Activated T-cell treated with anti-CD3 and anti-CD28 coated beads, Interleukin-2, amount 50 U/mL, for 1 hour (primary cell): ENCODE results near the gene ZNF674.
"Not testable (repeated sequence)": the region's sequence is repeated elsewhere in the genome, so short reads cannot be mapped to it uniquely, and the experiment has no call there.

Source experiments
- DNase-seq: peaks from one replicate; pipeline ENCODE4 v3.0.0-alpha.2; 2020

ZNF674 gene

DNA sequence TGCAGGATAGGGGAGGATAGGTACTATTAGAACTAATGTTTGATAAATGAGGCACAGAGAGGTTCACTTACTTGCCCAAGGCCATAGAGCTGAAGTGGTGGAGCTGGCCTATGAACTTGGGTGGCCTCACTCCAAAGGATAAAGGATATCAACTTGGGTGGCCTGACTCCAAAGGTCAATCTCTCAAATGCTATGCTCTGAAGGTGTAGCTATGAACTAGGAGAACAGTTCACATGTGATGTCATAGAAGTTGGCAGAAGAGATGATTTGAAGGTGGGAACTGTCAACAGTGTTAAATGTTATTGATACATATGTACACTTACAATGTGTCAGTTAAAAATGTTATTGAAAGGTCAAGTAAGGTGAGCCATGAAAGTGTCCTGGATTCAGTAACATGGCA is 22.2 kb upstream of the ZNF674 start:
- DNase-seq, result no peak

GRCh38 chrX:46561824-46562657 is 16.8 kb upstream of the ZNF674 start:
- no peak for DNase-seq

DNA sequence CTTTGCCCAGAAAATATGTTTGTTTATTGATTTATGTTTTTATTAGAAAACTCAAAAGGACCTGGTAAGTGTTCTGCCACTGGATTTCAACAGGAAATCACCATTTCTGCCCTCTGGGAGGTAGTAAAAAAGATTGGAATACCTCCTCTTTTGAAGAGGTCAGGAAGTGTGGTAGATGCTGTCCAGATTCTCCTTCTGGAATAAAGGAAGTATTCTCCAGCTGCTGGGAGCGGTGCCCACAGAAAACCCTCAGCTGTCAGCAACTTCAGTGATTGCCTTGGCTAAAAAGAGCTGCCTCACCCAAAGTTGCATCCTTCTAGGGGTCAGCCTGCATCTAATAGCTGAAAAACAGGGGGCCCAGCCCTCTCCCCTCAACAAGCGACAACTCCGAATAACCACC is 13.8 kb upstream of the ZNF674 start:
- no peak for DNase-seq

DNA sequence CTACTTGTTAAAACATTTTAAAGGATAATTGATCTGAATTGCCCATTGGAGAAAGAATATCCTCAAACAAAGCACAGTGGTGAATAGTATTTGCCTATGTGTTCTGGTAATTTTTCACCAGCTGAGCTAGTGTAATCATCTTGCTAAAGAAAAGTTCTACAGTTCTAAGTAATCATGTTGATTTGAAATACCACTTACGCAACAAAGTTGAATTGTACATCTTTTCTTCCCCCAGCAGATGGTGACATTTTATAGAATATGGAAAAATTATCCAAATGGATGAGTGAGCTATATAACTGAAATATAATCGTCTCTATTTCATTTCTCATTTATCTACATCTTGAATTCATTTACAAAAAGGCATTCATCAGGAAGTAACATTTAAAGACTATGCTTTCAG is 9.7 kb upstream of the ZNF674 start:
- no peak for DNase-seq

GRCh38 chrX:46553935-46554334 is 8.7 kb upstream of the ZNF674 start:
- no peak for DNase-seq

GRCh38 chrX:46551494-46552128 is 6.4 kb upstream of the ZNF674 start:
- no peak for DNase-seq

- DNase-seq, result no peak
Measured at GRCh38 chrX:46549914-46550313, 4.7 kb upstream of the ZNF674 start.

DNA sequence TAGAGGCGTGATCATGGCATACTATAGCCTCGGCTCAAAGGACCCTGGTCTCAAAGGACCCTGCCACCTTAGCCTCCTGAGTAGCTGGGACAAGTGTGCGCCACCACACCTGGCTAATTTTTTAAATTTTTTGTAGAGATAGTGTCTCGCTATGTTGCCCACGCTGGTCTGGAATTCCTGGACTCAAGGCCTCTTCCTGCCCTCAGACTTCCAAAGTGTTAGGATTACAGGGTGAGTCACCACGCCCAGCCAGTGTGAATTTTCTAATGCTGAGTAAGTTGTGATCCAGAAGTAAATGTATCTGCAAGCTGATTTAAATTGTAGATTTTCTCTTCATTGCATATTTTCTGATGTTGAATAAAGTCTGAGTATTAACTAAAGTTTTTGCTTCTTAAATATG is 2.6 kb upstream of the ZNF674 start:
- DNase-seq, result no peak

GRCh38 chrX:46544527-46544926 is 694 bp downstream of the ZNF674 start:
- DNase-seq, result not testable (repeated sequence)

DNA sequence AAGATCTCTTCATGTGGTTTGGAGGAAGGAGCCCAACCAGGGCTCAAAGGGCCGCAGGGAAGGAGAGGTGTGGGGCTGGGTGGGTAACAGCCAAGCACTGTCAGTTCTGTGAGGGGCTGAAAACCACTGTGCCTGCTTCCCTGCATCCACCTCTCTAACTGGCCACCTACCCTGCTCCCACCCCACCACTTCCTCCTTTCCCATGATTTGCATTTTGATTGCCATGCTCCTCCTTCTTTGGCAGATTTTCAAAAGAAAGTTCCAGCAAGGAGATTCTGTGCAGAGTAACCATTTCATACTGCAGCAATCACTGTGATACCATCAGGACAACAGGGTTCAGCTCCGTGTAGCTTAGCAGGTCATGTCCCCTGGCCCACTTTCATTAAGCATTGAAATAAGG is 1.8 kb downstream of the ZNF674 start:
- DNase-seq, result no peak

- DNase-seq, result no peak
Measured at GRCh38 chrX:46531442-46531841, 13.8 kb downstream of the ZNF674 start.

GRCh38 chrX:46530404-46530908 is 14.8 kb downstream of the ZNF674 start:
- DNase-seq, result not testable (repeated sequence)

- not testable (repeated sequence) for DNase-seq
Measured at GRCh38 chrX:46529740-46530403, 15.3 kb downstream of the ZNF674 start.

DNA sequence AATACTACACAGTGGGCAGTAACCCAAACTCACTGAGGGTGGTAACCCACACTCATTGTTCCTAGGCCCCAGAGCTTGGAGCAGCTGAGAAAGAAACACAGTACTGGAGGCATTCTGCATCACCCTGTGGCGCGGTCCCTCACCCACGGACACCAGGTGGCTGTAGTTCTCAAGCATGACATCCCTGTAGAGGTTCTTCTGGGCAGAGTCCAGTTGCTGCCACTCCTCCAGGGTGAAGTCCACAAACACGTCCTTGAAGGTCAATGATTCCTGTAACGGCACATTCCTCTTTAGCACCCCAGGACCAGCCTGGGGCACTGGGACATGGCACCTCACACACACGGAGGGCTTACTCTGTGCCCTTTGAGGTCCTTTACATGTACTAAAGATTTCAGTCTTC is 16.6 kb downstream of the ZNF674 start:
- DNase-seq, result not testable (repeated sequence)

DNA sequence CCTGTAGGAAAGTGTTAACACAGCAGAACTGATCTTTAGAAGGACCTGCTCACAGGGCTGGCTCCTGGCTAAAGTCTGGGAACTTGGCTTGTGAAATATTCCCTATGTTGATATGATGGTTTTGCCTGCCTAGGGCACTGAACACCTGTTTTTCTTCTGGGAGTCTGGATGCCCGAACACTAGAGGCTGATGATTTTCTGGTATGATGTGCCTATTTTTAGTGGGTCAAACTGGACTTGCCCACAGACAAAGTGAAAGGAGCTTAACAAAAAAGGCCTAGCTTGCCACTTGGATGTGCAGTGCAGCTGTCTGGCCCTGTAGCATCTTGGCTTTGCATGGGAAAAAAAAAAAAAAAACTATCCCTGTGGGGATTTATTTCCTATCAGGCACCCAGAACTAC is 39.1 kb downstream of the ZNF674 start:
- no peak for DNase-seq

DNA sequence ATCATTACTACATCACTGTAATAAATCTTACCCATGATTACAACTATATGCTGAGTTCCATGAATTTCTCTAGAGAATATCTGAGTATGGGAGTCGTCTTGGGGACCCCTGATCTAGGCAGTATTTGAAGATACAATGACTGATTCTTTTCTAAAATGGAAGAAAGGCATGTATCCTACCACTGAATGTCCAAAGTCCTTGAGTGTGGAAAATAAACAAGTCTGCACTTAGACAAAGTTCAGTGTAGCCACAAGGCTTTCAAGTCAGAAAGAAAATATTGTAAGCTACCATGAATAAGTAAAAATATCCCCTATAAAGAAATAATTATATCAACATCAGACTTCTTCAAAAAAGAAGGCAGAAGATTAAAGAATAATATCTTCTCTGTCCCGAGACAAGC is 42.4 kb downstream of the ZNF674 start:
- DNase-seq, result no peak

DNA sequence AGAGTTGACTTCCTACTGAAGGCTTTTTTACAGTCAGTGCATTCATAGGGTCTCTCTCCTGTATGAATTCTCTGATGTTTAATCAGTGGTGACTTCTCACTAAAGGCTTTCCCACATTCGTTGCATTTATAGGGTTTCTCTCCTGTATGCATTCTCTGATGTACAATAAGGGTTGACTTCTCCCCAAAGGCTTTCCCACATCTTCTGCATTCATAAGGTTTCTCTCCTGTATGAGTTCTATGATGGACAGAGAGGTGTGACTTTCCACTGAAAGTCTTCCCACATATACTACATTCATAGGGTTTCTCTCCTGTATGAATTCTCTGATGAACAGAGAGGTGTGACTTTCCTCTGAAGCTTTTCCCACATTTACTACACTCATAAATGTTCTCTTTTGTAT is 45.2 kb downstream of the ZNF674 start:
- no peak for DNase-seq

DNA sequence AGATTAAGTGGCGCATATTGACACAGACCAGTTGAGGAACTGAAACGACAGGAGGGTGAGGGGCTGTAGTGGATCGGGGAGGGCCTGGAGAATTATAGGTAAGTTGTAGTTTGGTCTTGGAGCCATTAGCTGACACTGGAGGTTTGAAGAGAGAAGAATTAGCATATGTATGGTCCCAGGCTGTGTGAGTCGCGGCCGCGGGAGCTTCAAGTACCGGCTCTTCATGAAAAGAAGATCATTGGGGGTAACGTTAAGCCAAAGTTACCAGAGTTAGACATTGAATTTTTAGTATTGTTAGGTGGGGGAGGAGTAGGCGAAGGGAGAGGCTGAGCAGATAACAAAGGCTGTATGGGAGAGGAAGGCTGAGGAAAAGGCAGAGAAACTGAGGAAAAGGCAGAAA is 56.5 kb downstream of the ZNF674 start:
- no peak for DNase-seq

DNA sequence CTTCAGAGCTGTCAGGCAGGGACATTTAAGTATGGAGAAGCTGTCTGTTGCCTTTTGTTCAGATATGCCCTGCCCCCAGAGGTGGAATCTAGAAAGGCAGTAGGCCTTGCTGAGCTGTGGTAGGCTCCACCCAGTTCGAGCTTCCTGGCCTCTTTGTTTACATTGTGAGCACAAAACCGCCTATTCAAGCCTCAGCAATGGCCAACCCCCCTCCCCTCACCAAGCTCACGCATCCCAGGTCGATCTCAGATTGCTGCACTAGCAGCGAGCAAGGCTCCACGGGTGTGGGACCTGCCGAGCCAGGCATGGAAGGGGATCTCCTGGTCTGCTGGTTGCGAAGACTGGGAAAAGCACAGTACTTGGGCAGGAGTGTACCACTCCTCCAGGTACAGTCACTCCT is 59.3 kb downstream of the ZNF674 start:
- no peak for DNase-seq

DNA sequence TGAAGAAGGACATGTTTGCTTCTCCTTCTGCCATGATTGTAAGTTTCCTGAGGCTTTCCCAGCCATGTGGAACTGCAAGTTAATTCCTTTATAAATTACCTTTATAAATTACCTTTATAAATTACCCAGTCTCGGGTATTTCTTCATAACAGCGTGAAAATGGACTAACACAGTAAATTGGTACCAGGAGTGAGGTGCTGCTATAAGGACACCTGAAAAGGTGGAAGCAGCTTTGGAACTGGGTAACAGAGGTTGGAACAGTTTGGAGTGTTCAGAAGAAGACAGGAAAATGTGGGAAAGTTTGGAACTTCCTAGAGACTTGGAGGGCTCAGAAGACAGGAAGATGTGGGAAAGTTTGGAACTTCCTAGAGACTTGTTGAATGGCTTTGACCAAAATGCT is 66.6 kb downstream of the ZNF674 start:
- DNase-seq, result not testable (repeated sequence)

DNA sequence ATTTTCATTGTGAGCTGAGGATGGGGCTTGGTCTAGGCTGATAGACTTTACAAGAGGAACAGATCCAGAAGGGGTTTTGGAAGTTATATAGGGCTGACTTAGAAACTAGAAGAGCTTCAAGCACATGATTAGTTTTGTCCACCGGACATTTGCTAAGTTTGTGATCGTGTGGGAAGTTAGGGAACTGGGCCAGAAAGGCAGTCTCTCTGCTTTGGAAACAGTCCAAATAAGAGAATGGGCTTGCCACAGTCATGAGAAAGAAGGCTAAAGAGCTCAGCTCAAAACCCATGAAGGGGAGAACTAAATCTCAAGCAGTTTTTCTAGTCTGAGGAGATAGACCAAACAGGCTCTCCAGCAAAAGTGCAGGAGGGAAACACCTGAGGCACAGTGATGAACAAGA is 67.8 kb downstream of the ZNF674 start:
- DNase-seq, result no peak

GRCh38 chrX:46465203-46465602 is 80.0 kb downstream of the ZNF674 start:
- DNase-seq, result no peak

DNA sequence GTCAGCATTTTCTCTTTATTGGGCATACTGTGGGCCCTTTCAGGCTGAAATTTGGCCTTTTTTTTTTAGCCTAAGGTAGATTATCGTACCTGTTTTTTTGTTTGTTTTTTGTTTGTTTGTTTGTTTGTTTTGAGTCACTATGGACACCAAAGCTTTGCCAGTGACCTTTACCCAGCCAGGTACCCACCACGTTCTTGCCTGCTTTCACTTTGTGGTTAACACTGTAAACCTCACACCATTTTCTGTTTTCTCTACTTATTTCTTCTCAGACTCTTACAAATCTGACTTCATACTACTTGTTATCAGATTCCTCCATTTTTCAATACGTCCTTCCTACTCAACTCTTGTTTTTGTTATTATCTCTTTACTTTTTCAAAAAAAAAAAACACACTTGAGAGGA is 81.5 kb downstream of the ZNF674 start:
- DNase-seq, result no peak

GRCh38 chrX:46461660-46462191 is 83.5 kb downstream of the ZNF674 start:
- DNase-seq, result no peak
